Osteoblast (primary cell): Measurements from ENCODE around the gene LAMB2. TPM values are rescaled to one million over a fixed set of nuclear protein-coding genes. Genes with fewer than 3 reads are reported as not detected.

Experiments
- DNase-seq: peaks from one replicate; pipeline ENCODE4 v3.0.0; 2011; ENCODE audit warnings: low spot score, mixed read lengths; ENCODE audit not compliant: insufficient read length; ENCODE audit errors: missing footprints
- H2AFZ ChIP-seq: 2 replicates; pipeline ENCODE4 v1.6.0; 2011; ENCODE audit warnings: mild to moderate bottlenecking, low read length
- H3K27ac ChIP-seq: 2 replicates; pipeline ENCODE4 v1.5.1; 2011; ENCODE audit warnings: mild to moderate bottlenecking, low read depth, low read length, moderate library complexity
- H3K27me3 ChIP-seq: 2 replicates; pipeline ENCODE4 v1.6.0; 2012; ENCODE audit warnings: mild to moderate bottlenecking, control low read depth, inconsistent platforms, low read length, moderate library complexity; ENCODE audit not compliant: insufficient read depth
- H3K36me3 ChIP-seq: 2 replicates; pipeline ENCODE4 v1.5.1; 2011; ENCODE audit warnings: mild to moderate bottlenecking, low read length, control low read depth, moderate library complexity; ENCODE audit not compliant: insufficient read depth
- H3K4me1 ChIP-seq: 2 replicates; pipeline ENCODE4 v1.5.1; 2011; ENCODE audit warnings: mild to moderate bottlenecking, low read length, control low read depth, moderate library complexity; ENCODE audit not compliant: insufficient read depth
- H3K4me2 ChIP-seq: 2 replicates; pipeline ENCODE4 v1.6.0; 2011; ENCODE audit warnings: mild to moderate bottlenecking, low read length; ENCODE audit not compliant: insufficient read depth
- H3K4me3 ChIP-seq: fragments of 200-600 bp; sonication (generic); 3 replicates; pipeline ENCODE4 v1.5.1; 2012; ENCODE audit warnings: mild to moderate bottlenecking, low read length, inconsistent platforms; ENCODE audit not compliant: insufficient read depth
- H3K79me2 ChIP-seq: 2 replicates; pipeline ENCODE4 v1.6.0; 2012; ENCODE audit warnings: mild to moderate bottlenecking, low read length, control low read depth, inconsistent platforms; ENCODE audit not compliant: insufficient read depth
- H3K9me3 ChIP-seq: 2 replicates; pipeline ENCODE4 v1.5.1; 2011; ENCODE audit warnings: low read depth, low read length, control low read depth
- H4K20me1 ChIP-seq: 2 replicates; pipeline ENCODE4 v1.6.0; 2012; ENCODE audit warnings: mild to moderate bottlenecking, low read length, control low read depth; ENCODE audit not compliant: insufficient read depth
- CTCF ChIP-seq: IDR thresholded peaks from 2 replicates; pipeline ENCODE4 v1.5.1; 2011; ENCODE audit warnings: mild to moderate bottlenecking, low read depth, low read length, moderate library complexity; ENCODE audit errors: extremely low read depth
- total RNA-seq: library from RNA; depleted of rRNA; stranded (reverse); fragments of >200 nt; gene quantifications from 2 replicates; pipeline ENCODE4 v1.2.3, GENCODE V29; 2012

LAMB2 gene
- total RNA-seq, 1 donor: 450 TPM

GRCh38 chr3:49104427-49105291 lies 28.2 kb downstream of the LAMB2 start, which contains the start of gene QARS1:
QARS1 (minus strand) TSS chr3:49104757; CDS start chr3:49104733, 24 bp downstream.
- Histone ChIP-seq H3K4me2 (peak within 1 kb of the TSS; percentile 90), H3K27ac (peak within 1 kb of the TSS; percentile 94), H2AFZ (peak within 1 kb of the TSS; percentile 96), H4K20me1 (no peaks in the 10 kb centered on the region), H3K79me2 (peaks cover 31% of the 10 kb centered on the region), H3K4me3 (peak within 1 kb of the TSS; percentile 82), H3K9me3 (no peaks in the 10 kb centered on the region), H3K27me3 (no peaks in the 10 kb centered on the region), H3K4me1 (peaks cover 22% of the 10 kb centered on the region), H3K36me3 (peaks cover 52% of the 10 kb centered on the region)
- no peak for TF ChIP-seq CTCF
- DNase-seq: peak; percentile 100

- H3K4me1 ChIP-seq: peaks cover 22% of the 10 kb centered on the region
- peak overlapping the region; percentile 94 for H3K27ac ChIP-seq
- peak overlapping the region; percentile 96 for H2AFZ ChIP-seq
- H4K20me1 ChIP-seq: no peaks in the 10 kb centered on the region
- H3K4me3 ChIP-seq: peak overlapping the region; percentile 82
- H3K4me2 ChIP-seq: peak overlapping the region; percentile 90
- peak; percentile 13 for DNase-seq
- no peaks in the 10 kb centered on the region for H3K9me3 ChIP-seq
- H3K27me3 ChIP-seq: no peaks in the 10 kb centered on the region
- no peak for TF ChIP-seq CTCF
- H3K79me2 ChIP-seq: peaks cover 31% of the 10 kb centered on the region
- H3K36me3 ChIP-seq: peaks cover 56% of the 10 kb centered on the region
These were observed 28.8 kb downstream of the LAMB2 start for GRCh38 chr3:49104052-49104426.

- Histone ChIP-seq H3K27me3 (no peaks in the 10 kb centered on the region), H3K9me3 (no peaks in the 10 kb centered on the region), H3K4me3 (no peak overlapping the region), H3K27ac (no peak overlapping the region), H3K36me3 (peaks cover 55% of the 10 kb centered on the region), H3K79me2 (peaks cover 28% of the 10 kb centered on the region), H3K4me1 (peaks cover 14% of the 10 kb centered on the region), H4K20me1 (no peaks in the 10 kb centered on the region), H2AFZ (no peak overlapping the region), H3K4me2 (no peak overlapping the region)
- TF ChIP-seq CTCF: no peak
- DNase-seq: peak; percentile 53
These were observed 32.7 kb downstream of the LAMB2 start for GRCh38 chr3:49100046-49100615.

GRCh38 chr3:49098910-49099630 lies 33.8 kb downstream of the LAMB2 start:
- no peak overlapping the region for H3K4me3 ChIP-seq
- H3K4me2 ChIP-seq: no peak overlapping the region
- H3K9me3 ChIP-seq: no peaks in the 10 kb centered on the region
- peaks cover 23% of the 10 kb centered on the region for H3K79me2 ChIP-seq
- H3K27me3 ChIP-seq: no peaks in the 10 kb centered on the region
- no peak overlapping the region for H2AFZ ChIP-seq
- peak; percentile 49 for DNase-seq
- H3K27ac ChIP-seq: no peak overlapping the region
- H3K36me3 ChIP-seq: peaks cover 55% of the 10 kb centered on the region
- no peaks in the 10 kb centered on the region for H4K20me1 ChIP-seq
- peaks cover 14% of the 10 kb centered on the region for H3K4me1 ChIP-seq
- no peak for TF ChIP-seq CTCF
